ENCODE results near the gene TBC1D24.
"Not testable (repeated sequence)": the region's sequence is repeated elsewhere in the genome, so short reads cannot be mapped to it uniquely, and the experiment has no call there.

The TBC1D24 gene

DNA sequence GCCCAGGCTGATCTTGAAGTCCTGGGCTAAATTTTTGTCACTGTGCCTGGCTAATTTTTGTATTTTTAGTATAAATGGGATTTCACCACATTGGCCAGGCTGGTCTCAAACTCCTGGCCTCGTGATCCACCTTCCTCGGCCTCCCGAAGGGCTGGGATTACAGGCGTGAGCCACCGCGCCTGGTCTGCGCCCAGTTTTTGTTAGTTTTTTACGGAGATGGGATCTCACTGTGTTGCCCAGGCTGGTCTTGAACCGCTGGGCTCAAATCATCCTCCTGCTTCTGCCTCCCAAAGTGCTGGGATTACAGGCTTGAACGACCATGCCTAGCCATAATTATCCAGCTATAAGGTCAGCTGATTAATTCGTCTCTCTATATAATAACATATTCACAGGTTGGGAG is 59.0 kb downstream of the TBC1D24 start:
- DNase-seq = no peak

DNA sequence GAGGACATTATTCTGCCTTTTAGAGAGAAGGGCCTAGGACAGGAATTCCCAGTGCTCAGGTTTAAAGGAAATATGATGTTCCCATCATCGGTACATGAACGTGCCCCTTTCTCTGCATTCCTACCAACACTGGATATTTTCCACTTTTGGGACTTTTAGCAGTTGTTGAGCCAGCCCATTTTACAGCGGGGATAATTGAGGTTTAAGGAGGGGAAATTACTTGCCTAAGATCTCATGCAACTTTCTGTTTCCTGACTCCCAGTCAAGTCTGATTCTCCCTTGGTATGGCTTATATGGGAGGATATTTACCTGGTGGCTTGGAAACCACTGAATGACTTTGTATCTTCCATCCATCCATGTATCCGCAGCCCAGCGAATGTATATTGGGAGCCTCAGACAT is 59.4 kb downstream of the TBC1D24 start:
- DNase-seq = not testable (repeated sequence)

DNA sequence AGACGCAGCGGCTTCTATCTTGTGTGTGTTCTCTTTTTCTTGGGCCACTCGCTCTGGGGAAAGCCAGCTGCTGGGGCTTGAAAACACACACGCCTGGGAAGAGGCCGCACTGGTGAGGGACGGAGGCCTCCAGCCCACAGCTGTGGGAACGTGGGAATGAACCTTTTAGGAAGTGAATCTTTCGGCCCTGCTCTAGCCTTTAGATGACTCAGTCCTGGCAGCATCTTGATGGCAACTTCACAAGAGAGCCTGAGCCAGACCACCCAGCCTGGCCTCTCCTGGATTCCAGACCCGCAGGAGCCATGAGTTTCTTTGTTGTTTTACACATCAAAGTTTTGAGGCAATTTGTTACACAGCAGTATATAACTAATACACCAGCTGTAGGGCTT is 60.7 kb downstream of the TBC1D24 start:
- no peak for DNase-seq

DNA sequence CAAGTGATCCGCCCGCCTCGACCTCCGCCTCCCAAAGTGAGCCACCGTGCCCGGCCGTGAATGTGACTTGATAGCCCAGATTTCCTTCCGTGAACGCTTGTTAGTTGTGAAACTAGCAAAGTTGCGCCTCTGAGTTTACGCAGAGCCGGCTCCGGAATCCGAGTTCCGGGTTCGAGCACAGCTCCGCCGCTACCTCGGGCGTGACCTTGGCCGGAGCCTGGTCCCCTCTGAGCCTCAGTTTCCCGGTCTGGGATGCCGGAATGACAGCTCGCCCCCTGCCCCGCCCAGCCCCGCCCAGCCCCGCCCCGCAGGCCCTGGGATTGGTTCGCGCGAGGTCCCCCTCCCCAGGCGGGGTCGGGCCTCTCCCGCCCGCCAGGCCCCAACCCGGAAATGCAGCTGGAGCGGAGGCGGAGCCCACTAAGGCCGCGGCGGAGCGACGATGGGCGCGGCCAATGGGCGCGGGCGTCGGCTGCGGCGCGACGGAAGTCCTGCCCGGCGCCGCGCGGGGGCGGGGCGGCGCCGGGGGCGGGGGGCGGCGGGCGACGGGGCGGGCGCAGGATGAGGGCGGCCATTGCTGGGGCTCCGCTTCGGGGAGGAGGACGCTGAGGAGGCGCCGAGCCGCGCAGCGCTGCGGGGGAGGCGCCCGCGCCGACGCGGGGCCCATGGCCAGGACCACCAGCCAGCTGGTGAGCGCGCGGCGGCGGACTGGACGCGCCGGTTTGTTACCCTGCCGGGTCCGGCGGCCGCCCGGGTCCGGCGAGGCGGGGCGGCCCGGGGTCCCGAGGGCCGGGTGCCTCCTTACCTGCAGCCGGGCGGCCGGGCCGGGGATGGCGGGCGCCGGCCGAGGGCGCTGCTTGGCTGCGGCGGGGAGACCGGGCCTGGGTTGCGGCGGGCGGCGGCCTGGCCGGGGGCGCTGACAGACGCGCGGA is 62.8 kb downstream of the TBC1D24 start, which contains the start of gene PDPK1:
TSS of gene PDPK1 (plus strand) at position 571 of the 929 bp plus-strand sequence. CDS start at position 663, 92 bp downstream.
- DNase-seq = peak; percentile 93 to 95

- not testable (repeated sequence) for DNase-seq
Measured at GRCh38 chr16:2539192-2539844, 64.4 kb downstream of the TBC1D24 start.

- not testable (repeated sequence) for DNase-seq
Measured at GRCh38 chr16:2539845-2540458, 65.0 kb downstream of the TBC1D24 start.

DNA sequence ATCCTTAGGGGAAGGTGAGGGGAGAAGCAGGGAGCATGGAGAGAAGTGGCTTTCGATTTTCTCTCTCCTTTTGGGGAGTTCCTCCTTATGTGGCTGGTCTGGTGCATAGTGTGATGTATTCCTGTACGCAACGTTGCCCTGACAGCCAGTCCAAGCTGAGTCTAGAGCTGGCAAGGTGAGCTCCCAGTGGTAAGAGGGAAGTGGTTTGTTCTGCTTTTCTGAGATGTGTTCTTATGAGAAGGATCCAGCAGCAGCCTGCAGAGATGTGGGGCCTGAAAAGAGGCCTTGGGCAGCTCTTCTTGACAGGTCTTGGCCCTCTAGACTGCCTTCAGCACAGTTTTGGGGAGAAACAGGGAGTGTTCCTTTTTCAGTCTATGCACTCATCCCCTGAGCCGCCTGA is 66.0 kb downstream of the TBC1D24 start:
- not testable (repeated sequence) for DNase-seq

- DNase-seq = not testable (repeated sequence)
Measured at GRCh38 chr16:2541409-2541808, 66.5 kb downstream of the TBC1D24 start.

DNA sequence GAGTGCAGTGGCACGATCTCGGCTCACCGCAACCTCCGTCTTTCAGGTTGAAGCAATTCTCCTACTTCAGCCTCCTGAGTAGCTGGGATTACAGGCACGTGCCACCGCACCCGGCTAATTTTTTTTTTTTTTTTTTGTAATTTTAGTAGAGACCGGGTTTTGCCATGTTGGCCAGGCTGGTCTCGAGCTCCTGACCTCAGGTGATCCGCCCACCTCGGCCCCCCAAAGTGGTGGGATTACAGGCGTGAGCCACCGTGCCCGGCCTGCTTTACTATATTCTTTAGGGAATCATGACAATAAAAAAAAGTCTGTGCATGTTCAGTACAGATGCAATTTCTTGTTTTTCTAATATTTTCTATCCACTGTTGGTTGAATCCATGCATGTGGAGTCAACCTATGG is 68.8 kb downstream of the TBC1D24 start:
- DNase-seq = not testable (repeated sequence)

DNA sequence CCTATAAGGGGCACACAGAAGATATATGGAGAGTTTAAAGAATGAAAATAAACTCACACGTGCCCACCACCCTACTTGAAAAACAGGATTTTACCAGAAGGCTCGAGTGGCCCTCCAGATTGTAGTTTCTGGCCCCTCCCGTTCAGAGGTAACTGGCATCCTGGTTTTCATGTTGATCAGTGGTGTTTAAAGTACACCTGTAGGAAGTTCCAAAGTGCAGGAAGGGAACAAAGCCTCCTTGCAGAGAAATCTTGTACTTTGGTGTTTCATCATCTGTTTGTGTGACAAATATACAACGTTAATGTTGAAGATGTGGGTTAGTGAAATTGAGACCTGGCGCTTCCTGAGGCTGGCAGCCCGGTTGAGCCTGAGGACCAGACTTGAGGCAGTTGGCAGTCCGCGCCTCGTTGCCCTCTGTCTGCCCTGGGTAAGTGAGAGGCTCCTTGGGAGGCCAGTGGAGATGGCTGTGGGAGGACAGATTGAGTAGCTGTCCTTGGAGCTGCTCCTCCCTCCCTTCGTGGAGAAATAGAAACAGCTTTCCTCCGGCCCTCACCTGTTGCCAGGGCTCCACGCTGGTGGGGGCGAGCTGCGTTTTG is 75.5 kb downstream of the TBC1D24 start:
- DNase-seq = not testable (repeated sequence)

DNA sequence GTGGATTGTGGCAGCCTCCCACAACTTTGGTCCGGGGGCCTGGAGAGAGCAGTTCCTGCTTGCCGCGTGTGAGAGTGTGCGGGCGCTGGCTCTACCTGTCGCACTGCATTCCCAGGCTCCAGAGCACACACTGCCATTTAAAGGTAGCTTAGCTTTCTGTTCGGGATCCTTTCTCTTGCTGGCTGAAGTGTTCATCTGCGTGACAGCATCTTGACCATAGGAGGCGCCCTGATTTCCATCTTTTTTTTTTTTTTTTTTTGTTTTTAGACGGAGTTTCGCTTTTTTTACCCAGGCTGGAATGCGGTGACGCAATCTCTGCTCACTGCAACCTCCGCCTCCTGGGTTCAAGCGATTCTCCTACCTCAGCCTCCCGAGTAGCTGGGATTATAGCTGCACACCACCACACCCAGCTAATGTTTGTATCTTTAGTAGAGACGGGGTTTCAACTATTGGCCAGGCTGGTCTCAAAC is 76.5 kb downstream of the TBC1D24 start:
- DNase-seq = not testable (repeated sequence)

- not testable (repeated sequence) for DNase-seq
Measured at GRCh38 chr16:2554709-2555425, 79.9 kb downstream of the TBC1D24 start.
